GM12873 (cell line): ENCODE measurements around the gene ELF2.

ENCODE experiments used
- CTCF ChIP-seq: IDR thresholded peaks from 2 replicates; pipeline ENCODE4 v1.5.1; 2012; ENCODE audit warnings: low read depth, mild to moderate bottlenecking, moderate library complexity, low read length, control low read depth; ENCODE audit not compliant: insufficient read depth; ENCODE audit errors: missing control alignments

ELF2 gene

GRCh38 chr4:139164731-139165130, 12.3 kb downstream of the ELF2 start:
- no peak for TF ChIP-seq CTCF

GRCh38 chr4:139163806-139164206, 13.2 kb downstream of the ELF2 start:
- no peak for TF ChIP-seq CTCF

- no peak for TF ChIP-seq CTCF
Measured at GRCh38 chr4:139154952-139155557, 22.0 kb downstream of the ELF2 start.

GRCh38 chr4:139154538-139154937, 22.5 kb downstream of the ELF2 start:
- TF ChIP-seq CTCF = no peak

GRCh38 chr4:139154134-139154421, 22.9 kb downstream of the ELF2 start:
- TF ChIP-seq CTCF = no peak

- TF ChIP-seq CTCF = no peak
Measured at GRCh38 chr4:139153411-139154133, 23.4 kb downstream of the ELF2 start.

- TF ChIP-seq CTCF = no peak
Measured at GRCh38 chr4:139152249-139152648, 24.8 kb downstream of the ELF2 start.
